Measurements from ENCODE around the gene AATF. TPM values are rescaled to one million over a fixed set of nuclear protein-coding genes. Genes with fewer than 3 reads are reported as not detected.

Gene AATF
- total and polyA plus RNA-seq, 2 donors from 2014 or later: 36.8 to 50.4 TPM

DNA sequence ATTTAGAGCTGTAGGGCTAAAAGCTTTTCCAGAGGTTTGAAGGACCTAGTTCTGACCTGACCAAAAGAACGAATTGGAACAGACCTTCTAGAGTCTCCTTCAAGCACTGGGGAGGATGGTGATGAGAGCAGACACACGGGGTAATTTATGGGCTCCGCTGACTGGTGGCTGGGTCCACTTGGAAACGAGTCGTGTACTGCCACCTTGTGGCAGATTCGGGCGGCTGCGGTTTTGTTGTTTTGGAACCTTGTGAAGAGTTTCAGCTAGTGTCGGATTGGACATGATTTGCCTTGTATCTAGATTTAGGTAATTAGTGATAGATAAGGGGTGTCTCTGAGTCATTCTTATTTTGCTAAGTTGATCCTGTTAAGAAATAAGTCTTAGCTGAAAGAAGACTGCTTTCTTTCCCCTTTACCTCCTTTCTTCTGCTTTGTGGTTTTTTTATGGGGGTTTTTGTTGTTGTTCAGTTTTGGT is 98.9 kb downstream of the AATF start:
- no peak for FAIRE-seq
- Histone ChIP-seq H3K27ac (ENCODE audit: low read depth in 2 of 2, low read length in 2 of 2) (no peak overlapping the region), H3K27me3 (ENCODE audit: control insufficient read depth, insufficient read depth, low read length) (no peaks in the 10 kb centered on the region), H3K36me3 (ENCODE audit: control insufficient read depth in 2 of 3, insufficient read depth in 3 of 3, low read length in 3 of 3) (peaks cover 0 to 5% (median 3%) of the 10 kb centered on the region in 3 donors), H3K4me3 (ENCODE audit: low read length in 3 of 3) (no peak overlapping the region), H3K9me3 (ENCODE audit: control insufficient read depth in 2 of 3, insufficient read depth in 1 of 3, low read length in 3 of 3) (no peaks in the 10 kb centered on the region), H3K9ac (ENCODE audit: low read length in 3 of 3) (no peak overlapping the region), H3K4me1 (ENCODE audit: control insufficient read depth in 2 of 3, insufficient read depth in 2 of 3, low read depth in 1 of 3, low read length in 3 of 3) (peaks cover 0 to 14% (median 5%) of the 10 kb centered on the region in 3 donors)
- TF ChIP-seq, protein P1, sequence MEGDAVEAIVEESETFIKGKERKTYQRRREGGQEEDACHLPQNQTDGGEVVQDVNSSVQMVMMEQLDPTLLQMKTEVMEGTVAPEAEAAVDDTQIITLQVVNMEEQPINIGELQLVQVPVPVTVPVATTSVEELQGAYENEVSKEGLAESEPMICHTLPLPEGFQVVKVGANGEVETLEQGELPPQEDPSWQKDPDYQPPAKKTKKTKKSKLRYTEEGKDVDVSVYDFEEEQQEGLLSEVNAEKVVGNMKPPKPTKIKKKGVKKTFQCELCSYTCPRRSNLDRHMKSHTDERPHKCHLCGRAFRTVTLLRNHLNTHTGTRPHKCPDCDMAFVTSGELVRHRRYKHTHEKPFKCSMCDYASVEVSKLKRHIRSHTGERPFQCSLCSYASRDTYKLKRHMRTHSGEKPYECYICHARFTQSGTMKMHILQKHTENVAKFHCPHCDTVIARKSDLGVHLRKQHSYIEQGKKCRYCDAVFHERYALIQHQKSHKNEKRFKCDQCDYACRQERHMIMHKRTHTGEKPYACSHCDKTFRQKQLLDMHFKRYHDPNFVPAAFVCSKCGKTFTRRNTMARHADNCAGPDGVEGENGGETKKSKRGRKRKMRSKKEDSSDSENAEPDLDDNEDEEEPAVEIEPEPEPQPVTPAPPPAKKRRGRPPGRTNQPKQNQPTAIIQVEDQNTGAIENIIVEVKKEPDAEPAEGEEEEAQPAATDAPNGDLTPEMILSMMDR (IDR thresholded peaks at IDR 0.05; ENCODE audit: borderline replicate concordance, extremely low read depth, insufficient read depth): peak; percentile 92
- intact Hi-C loops (cut with DNase I): no loop called here
- peak; percentile 85 to 94 (median 90) for DNase-seq

DNA sequence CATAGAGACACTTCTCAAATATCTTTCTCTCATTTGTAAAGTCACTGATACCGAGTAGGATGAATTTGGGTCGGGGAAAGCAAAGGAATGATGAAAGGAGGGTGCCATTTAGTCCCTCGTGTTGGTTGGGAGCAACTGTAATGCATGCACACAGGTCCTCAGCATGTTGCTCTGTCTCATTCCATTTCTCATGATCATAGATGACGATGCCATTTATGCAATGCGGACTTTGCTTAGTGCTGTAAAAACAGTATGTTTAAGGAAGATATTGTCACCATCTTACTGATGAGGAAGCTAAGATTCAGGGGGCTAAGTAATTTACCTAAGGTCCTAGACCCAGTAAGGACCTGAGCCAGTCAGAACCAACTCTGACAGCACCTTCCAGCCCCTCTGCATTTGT is 100.1 kb downstream of the AATF start:
- DNase-seq (no peak), FAIRE-seq (no peak)
- H3K36me3 ChIP-seq (ENCODE audit: control insufficient read depth in 2 of 3, insufficient read depth in 3 of 3, low read length in 3 of 3): peaks cover 0 to 5% (median 3%) of the 10 kb centered on the region in 3 donors
- H3K27me3 ChIP-seq (ENCODE audit: control insufficient read depth, insufficient read depth, low read length): no peaks in the 10 kb centered on the region
- H3K4me1 ChIP-seq (ENCODE audit: control insufficient read depth in 2 of 3, insufficient read depth in 2 of 3, low read depth in 1 of 3, low read length in 3 of 3): peaks cover 0 to 17% (median 5%) of the 10 kb centered on the region in 3 donors
- no peaks in the 10 kb centered on the region for H3K9me3 ChIP-seq (ENCODE audit: control insufficient read depth in 2 of 3, insufficient read depth in 1 of 3, low read length in 3 of 3)
- intact Hi-C loops (cut with DNase I): no loop called here
- no peak overlapping the region for H3K9ac ChIP-seq (ENCODE audit: low read length in 3 of 3)
- H3K4me3 ChIP-seq (ENCODE audit: low read length in 3 of 3): no peak overlapping the region
- TF ChIP-seq, protein P1 (IDR thresholded peaks at IDR 0.05; ENCODE audit: borderline replicate concordance, extremely low read depth, insufficient read depth): no peak
- no peak overlapping the region for H3K27ac ChIP-seq (ENCODE audit: low read depth in 2 of 2, low read length in 2 of 2)

DNA sequence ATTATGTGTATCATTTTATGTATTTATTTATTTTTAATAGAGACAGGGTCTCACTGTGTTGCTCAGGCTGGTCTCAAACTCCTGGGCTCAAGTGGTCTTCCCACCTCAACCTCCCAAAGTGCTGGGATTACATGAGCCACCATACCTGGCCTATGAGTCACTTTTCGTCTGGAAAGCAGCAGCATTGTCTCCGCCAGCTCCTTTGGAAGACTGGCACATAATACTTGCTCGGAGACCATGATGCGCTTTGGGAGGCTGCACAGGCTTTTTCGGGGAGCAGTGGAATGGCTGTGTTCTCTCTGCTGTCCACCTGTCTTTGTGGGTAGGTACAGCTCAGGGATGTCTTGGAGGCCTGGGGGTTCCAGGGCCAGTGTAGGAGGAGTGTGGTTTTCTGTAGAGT is 102.2 kb downstream of the AATF start:
- H3K36me3 ChIP-seq (ENCODE audit: control insufficient read depth in 2 of 3, insufficient read depth in 3 of 3, low read length in 3 of 3): peaks cover 0 to 10% (median 3%) of the 10 kb centered on the region in 3 donors
- no peaks in the 10 kb centered on the region for H3K9me3 ChIP-seq (ENCODE audit: control insufficient read depth in 2 of 3, insufficient read depth in 1 of 3, low read length in 3 of 3)
- peak overlapping the region in 1 of 2 donors; percentile 60 for H3K27ac ChIP-seq (ENCODE audit: low read depth in 2 of 2, low read length in 2 of 2)
- intact Hi-C loops (cut with DNase I): loop anchor here (10.0 kb wide), 1 partner anchor 426 kb away; no protein-coding TSS in a partner anchor
- H3K9ac ChIP-seq (ENCODE audit: low read length in 3 of 3): peak overlapping the region in 1 of 3 donors; percentile 36
- no peak for DNase-seq
- no peak overlapping the region for H3K4me3 ChIP-seq (ENCODE audit: low read length in 3 of 3)
- FAIRE-seq: no peak
- peaks cover 0 to 9% (median 5%) of the 10 kb centered on the region in 3 donors for H3K4me1 ChIP-seq (ENCODE audit: control insufficient read depth in 2 of 3, insufficient read depth in 2 of 3, low read depth in 1 of 3, low read length in 3 of 3)
- no peaks in the 10 kb centered on the region for H3K27me3 ChIP-seq (ENCODE audit: control insufficient read depth, insufficient read depth, low read length)
- TF ChIP-seq, protein P1 (IDR thresholded peaks at IDR 0.05; ENCODE audit: borderline replicate concordance, extremely low read depth, insufficient read depth): no peak

All from kidney (tissue), 14 donors.